K562 (cell line): ENCODE measurements around the gene TANGO6. TPM values are rescaled to one million over a fixed set of nuclear protein-coding genes. Genes with fewer than 3 reads are reported as not detected.

Experiments used
- ATAC-seq: fragments of 200-7000 bp; cut with Tn5 transposase; 3 replicates; pipeline ENCODE4 v1.9.1; 2020; ENCODE audit warnings: moderate library complexity
- BruUV-seq: library from RNA; stranded (reverse); fragments of 400-500 nt; replicated peaks from 2 replicates; lab custom pipeline; 2021; lab: Mats Ljungman, UMichigan
- CTCF ChIA-PET: fragments of 300-600 bp; formaldehyde crosslinking; extraction: SDS; loops from one replicate; lab custom pipeline; 2021; ENCODE audit warnings: low intra/inter-chr PET ratio; lab: Yijun Ruan, JAX
- POLR2A ChIA-PET: fragments of 300-600, 350-650 bp; sonication (Branson Sonifier 250); formaldehyde crosslinking; extraction: SDS; loops from one replicate; lab custom pipeline; 2021; ENCODE audit warnings: antibody characterized with exemption, inconsistent platforms; lab: Yijun Ruan, JAX
- DNase-seq, 4 experiments: peaks; one replicate each; pipeline versions ENCODE4 v3.0.0 to v3.0.0-alpha.2; 2011 to 2018; ENCODE audit warnings: low spot score in 3 of 4, mixed read lengths in 3 of 4; ENCODE audit errors: extremely low read depth in 1 of 4
- FAIRE-seq: peaks from 2 replicates; lab custom pipeline; 2011; peaks lifted over from hg19 to GRCh38; lab: Jason Lieb, UNC
- H2AFZ ChIP-seq: 2 replicates; pipeline ENCODE4 v1.6.0; 2011; ENCODE audit warnings: low read depth, low read length, control low read depth, inconsistent platforms
- H3K27ac ChIP-seq: fragments of 200-600 bp; 3 replicates; pipeline ENCODE4 v1.8.0; 2011; ENCODE audit warnings: low read depth, mild to moderate bottlenecking, control low read depth, inconsistent platforms, low read length, moderate library complexity, mixed read lengths; ENCODE audit errors: extremely low read depth
- H3K27me3 ChIP-seq, 2 experiments: fragments of 300-600 bp in 1 of 2; 2 replicates in 1 of 2; 3 replicates in 1 of 2; pipeline versions ENCODE4 v1.6.0 to v1.8.0; 2011; ENCODE audit warnings: inconsistent platforms in 2 of 2, low read length in 2 of 2, mild to moderate bottlenecking in 1 of 2, mixed read lengths in 1 of 2, moderate library complexity in 1 of 2; ENCODE audit not compliant: control insufficient read depth in 2 of 2, insufficient read depth in 2 of 2
- H3K36me3 ChIP-seq: fragments of 300-600 bp; 3 replicates; pipeline ENCODE4 v1.8.0; 2011; ENCODE audit warnings: mild to moderate bottlenecking, low read length, inconsistent platforms; ENCODE audit not compliant: control insufficient read depth, insufficient read depth
- H3K4me1 ChIP-seq, 2 experiments: fragments of 200-600 bp in 1 of 2; replicated peaks in 1 of 2; 2 replicates in 1 of 2; 3 replicates in 1 of 2; pipeline versions ENCODE4 v1.5.1 to v1.8.0; 2011; ENCODE audit warnings: inconsistent platforms in 2 of 2, low read length in 2 of 2, mild to moderate bottlenecking in 1 of 2, mixed read lengths in 1 of 2, moderate library complexity in 1 of 2; ENCODE audit not compliant: control insufficient read depth in 2 of 2, insufficient read depth in 2 of 2
- H3K4me2 ChIP-seq: 2 replicates; pipeline ENCODE4 v1.6.1; 2011; ENCODE audit warnings: low read length, control low read depth, inconsistent platforms, mixed read lengths; ENCODE audit not compliant: insufficient read depth
- H3K4me3 ChIP-seq: fragments of 200-600 bp; sonication (generic), shearing (Covaris generic); 2 replicates; pipeline ENCODE4 v1.5.1; 2016; ENCODE audit warnings: control low read depth, inconsistent platforms
- H3K79me2 ChIP-seq: fragments of 200-600 bp; 3 replicates; pipeline ENCODE4 v1.8.0; 2011; ENCODE audit warnings: low read length, inconsistent platforms; ENCODE audit not compliant: control insufficient read depth, insufficient read depth
- H3K9ac ChIP-seq, 2 experiments: 2 replicates each; pipeline versions ENCODE4 v1.6.0 to v1.6.1; 2011; ENCODE audit warnings: low read depth in 2 of 2, low read length in 2 of 2, control low read depth in 1 of 2, inconsistent platforms in 1 of 2, mild to moderate bottlenecking in 1 of 2, mixed read lengths in 1 of 2; ENCODE audit not compliant: insufficient read depth in 1 of 2
- H3K9me1 ChIP-seq: one replicate; pipeline ENCODE4 v1.6.0; 2011; ENCODE audit warnings: inconsistent platforms, mild to moderate bottlenecking, low read length, moderate library complexity; ENCODE audit not compliant: control insufficient read depth, insufficient read depth
- H3K9me3 ChIP-seq: replicated peaks from 2 replicates; pipeline ENCODE4 v1.5.1; 2011; ENCODE audit warnings: low read depth, low read length, inconsistent platforms; ENCODE audit not compliant: control insufficient read depth, insufficient read depth
- H4K20me1 ChIP-seq: replicated peaks from 2 replicates; pipeline ENCODE4 v1.6.1; 2011; ENCODE audit warnings: low read length, inconsistent platforms, mixed read lengths; ENCODE audit not compliant: control insufficient read depth, insufficient read depth
- SP1 ChIP-seq: sonication (generic); formaldehyde crosslinking; IDR thresholded peaks from 2 replicates; pipeline ENCODE4 v1.8.1; 2022; ENCODE audit warnings: mild to moderate bottlenecking, missing genetic modification reagents
- WGBS: fragments of 100-300 bp; shearing (Covaris generic); methylation state at CpG from one replicate; pipeline ENCODE4 v1.1.6; 2016; ENCODE audit warnings: low coverage, mixed read lengths; ENCODE audit not compliant: insufficient coverage; ENCODE audit errors: missing lambda C conversion rate; 5-methylcytosine and 5-hydroxymethylcytosine counted together
- in situ Hi-C: fragments of 300-500 bp; cut with MboI; formaldehyde crosslinking; loops from 4 replicates; pipeline ENCODE4 v1.15.0; 2018; ENCODE audit warnings: inconsistent platforms, mixed read lengths
- intact Hi-C: fragments of 100-400 bp; cut with micrococcal nuclease; formaldehyde crosslinking; loops from 2 replicates; pipeline ENCODE4 v1.14.2; 2022
- polyA plus RNA-seq, 8 experiments: library from polyadenylated mRNA; depleted of rRNA in 4 of 8; stranded (reverse) in 5 of 8; unstranded in 3 of 8; fragments of >200 nt; fragmentation: Nextera tagmentation in 2 of 8; fragmentation: Illumina TruSeq in 1 of 8; extraction: Ambion mirVana in 2 of 8; extraction: Trizol in 1 of 8; gene quantifications; 2 replicates each; pipeline versions ENCODE4 v1.2.1 to v1.2.3, GENCODE V29; 2011 to 2014; ENCODE audit warnings: inconsistent platforms in 1 of 8, missing spikeins in 1 of 8
- total RNA-seq, 7 experiments: library from RNA; depleted of rRNA in 6 of 7; stranded (reverse); fragments of >200 nt in 6 of 7; fragmentation: Illumina TruSeq in 2 of 7; extraction: Trizol in 2 of 7; gene quantifications; 2 replicates each; pipeline versions ENCODE4 v1.2.1 to v1.2.3, GENCODE V29; 2011 to 2021; ENCODE audit warnings: low replicate concordance in 1 of 7
- TF ChIP-seq, protein P1 (sequence below): fragments of 150-350 bp; IDR thresholded peaks from 2 replicates; pipeline ENCODE4 v1.6.1; 2014; ENCODE audit warnings: low read depth, mild to moderate bottlenecking, low read length, borderline replicate concordance

The TANGO6 gene
- total and polyA plus RNA-seq, 9 of the 15 experiments (the other 6 are each of a cell fraction or from before 2014, with no cell fraction given) = 1.6 to 15.2 (median 9.6) TPM

GRCh38 chr16:68873635-68874471 lies 30.5 kb downstream of the TANGO6 start:
- Histone ChIP-seq H3K4me1 (peaks cover 0 to 2% of the 10 kb centered on the region in 2 experiments; a peak in 1 of 5 replicates), H3K4me2 (no peak overlapping the region), H3K9me1 (no peaks in the 10 kb centered on the region), H4K20me1 (no peaks in the 10 kb centered on the region), H3K9ac (no peak overlapping the region), H3K4me3 (no peak overlapping the region), H3K79me2 (no peaks in the 10 kb centered on the region)
- ATAC-seq (no peak), DNase-seq (no peak)
- in situ Hi-C loops (no loop called here), intact Hi-C loops (no loop called here)
- 67% methylated on average over 7 of the region's 7 CpGs for WGBS
- no peak for TF ChIP-seq SP1 (CRISPR knock-in tag)
- TF ChIP-seq, protein P1, sequence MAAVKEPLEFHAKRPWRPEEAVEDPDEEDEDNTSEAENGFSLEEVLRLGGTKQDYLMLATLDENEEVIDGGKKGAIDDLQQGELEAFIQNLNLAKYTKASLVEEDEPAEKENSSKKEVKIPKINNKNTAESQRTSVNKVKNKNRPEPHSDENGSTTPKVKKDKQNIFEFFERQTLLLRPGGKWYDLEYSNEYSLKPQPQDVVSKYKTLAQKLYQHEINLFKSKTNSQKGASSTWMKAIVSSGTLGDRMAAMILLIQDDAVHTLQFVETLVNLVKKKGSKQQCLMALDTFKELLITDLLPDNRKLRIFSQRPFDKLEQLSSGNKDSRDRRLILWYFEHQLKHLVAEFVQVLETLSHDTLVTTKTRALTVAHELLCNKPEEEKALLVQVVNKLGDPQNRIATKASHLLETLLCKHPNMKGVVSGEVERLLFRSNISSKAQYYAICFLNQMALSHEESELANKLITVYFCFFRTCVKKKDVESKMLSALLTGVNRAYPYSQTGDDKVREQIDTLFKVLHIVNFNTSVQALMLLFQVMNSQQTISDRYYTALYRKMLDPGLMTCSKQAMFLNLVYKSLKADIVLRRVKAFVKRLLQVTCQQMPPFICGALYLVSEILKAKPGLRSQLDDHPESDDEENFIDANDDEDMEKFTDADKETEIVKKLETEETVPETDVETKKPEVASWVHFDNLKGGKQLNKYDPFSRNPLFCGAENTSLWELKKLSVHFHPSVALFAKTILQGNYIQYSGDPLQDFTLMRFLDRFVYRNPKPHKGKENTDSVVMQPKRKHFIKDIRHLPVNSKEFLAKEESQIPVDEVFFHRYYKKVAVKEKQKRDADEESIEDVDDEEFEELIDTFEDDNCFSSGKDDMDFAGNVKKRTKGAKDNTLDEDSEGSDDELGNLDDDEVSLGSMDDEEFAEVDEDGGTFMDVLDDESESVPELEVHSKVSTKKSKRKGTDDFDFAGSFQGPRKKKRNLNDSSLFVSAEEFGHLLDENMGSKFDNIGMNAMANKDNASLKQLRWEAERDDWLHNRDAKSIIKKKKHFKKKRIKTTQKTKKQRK = no peak
- TF ChIP-seq, all 486 proteins: peak for 0
- Histone ChIP-seq H3K27me3 (no peaks in the 10 kb centered on the region), H2AFZ (no peak overlapping the region), H3K27ac (no peak overlapping the region), H3K9me3 (no peaks in the 10 kb centered on the region), H3K36me3 (peaks cover 10% of the 10 kb centered on the region; the same call in 2 of the 3 replicates)
- no peak for FAIRE-seq
- POLR2A ChIA-PET = no interaction called here
- BruUV-seq = no TSS peak
- CTCF ChIA-PET = interaction anchor here (0.6 kb wide), 1 partner anchor 236 kb away, joined by 3 read pairs; no protein-coding TSS in a partner anchor
